Testis (tissue), 3 donors: ENCODE measurements around the gene ARHGAP35. TPM values are rescaled to one million over a fixed set of nuclear protein-coding genes. Genes with fewer than 3 reads are reported as not detected.

Experiments used
- DNase-seq: peaks from one replicate; pipeline ENCODE4 v3.0.0-alpha.2; 2019
- H3K27ac ChIP-seq, 2 donors: fragments of 200-600 bp; sonication (generic); one replicate each; pipeline ENCODE4 v1.5.1; 2019
- H3K27me3 ChIP-seq: fragments of 200-600 bp; sonication (generic); one replicate; pipeline ENCODE4 v1.5.1; 2019
- H3K36me3 ChIP-seq: fragments of 200-600 bp; sonication (generic); one replicate; pipeline ENCODE4 v1.5.1; 2017; ENCODE audit warnings: low read depth; ENCODE audit errors: missing control alignments
- H3K4me1 ChIP-seq: fragments of 200-600 bp; sonication (generic); one replicate; pipeline ENCODE4 v1.5.1; 2019
- H3K4me3 ChIP-seq, 2 donors: fragments of 200-600 bp; sonication (generic); one replicate each; pipeline ENCODE4 v1.5.1; 2017 to 2019
- H3K9me3 ChIP-seq: fragments of 200-600 bp; sonication (generic); one replicate; pipeline ENCODE4 v1.5.1; 2017
- CTCF ChIP-seq, 3 experiments: fragments of 450-650 bp in 2 of 3; fragments of 200-600 bp in 1 of 3; sonication (generic) in 1 of 3; IDR thresholded peaks; one replicate each; pipeline ENCODE4 v1.5.1; 2016 to 2019; ENCODE audit warnings: antibody characterized with exemption in 3 of 3, mild to moderate bottlenecking in 2 of 3, moderate library complexity in 1 of 3
- POLR2A ChIP-seq: fragments of 450-650 bp; IDR thresholded peaks from one replicate; pipeline ENCODE4 v1.6.1; 2017; ENCODE audit warnings: antibody characterized with exemption, mild to moderate bottlenecking, moderate library complexity
- WGBS, 2 donors: methylation state at CpG; one replicate each; pipeline ENCODE4 v1.1.5; 2018; 5-methylcytosine and 5-hydroxymethylcytosine counted together
- intact Hi-C: fragments of 100-400 bp; cut with DNase I; formaldehyde crosslinking; loops from one replicate; pipeline ENCODE4 v1.15.1; 2023; ENCODE audit warnings: low total_unique reads
- polyA plus RNA-seq: library from polyadenylated mRNA; stranded (reverse); fragments of 350-450 nt; fragmentation: Illumina TruSeq; extraction: RNeasy Lipid Tissue Mini Kit (QIAGEN cat#74804); gene quantifications from one replicate; pipeline ENCODE4 v1.2.3, GENCODE V29; 2014; ENCODE audit warnings: low read depth, low replicate concordance; ENCODE audit not compliant: insufficient read depth
- total RNA-seq, 2 donors: library from RNA; depleted of rRNA; stranded (reverse); fragments of >200 nt; gene quantifications; one replicate each; pipeline ENCODE4 v1.2.3, GENCODE V29; 2016

The ARHGAP35 gene
- total and polyA plus RNA-seq, 3 donors from 2014 or later, result 71.9 to 155 (median 112) TPM

- DNase-seq, result no peak
Measured at GRCh38 chr19:46892252-46893179, 31.7 kb downstream of the ARHGAP35 start.

GRCh38 chr19:46896076-46896794 is 35.4 kb downstream of the ARHGAP35 start:
- TF ChIP-seq CTCF (IDR thresholded peaks at IDR 0.05) (no peak), POLR2A (no peak)
- Histone ChIP-seq H3K27ac (no peak overlapping the region), H3K4me1 (peaks cover 9% of the 10 kb centered on the region), H3K36me3 (no peaks in the 10 kb centered on the region), H3K4me3 (no peak overlapping the region), H3K27me3 (no peaks in the 10 kb centered on the region), H3K9me3 (no peaks in the 10 kb centered on the region)
- whole genome bisulfite sequencing, 2 donors, result 81 to 85% methylated on average over 10 of the region's 10 CpGs
- DNase-seq, result no peak
- intact Hi-C loops, result no loop called here

More at GRCh38 chr19:46892252-46893179, 31.7 kb downstream of the ARHGAP35 start:
- 90 to 91% methylated on average over 11 of the region's 11 CpGs for WGBS, 2 donors
- H3K4me1 ChIP-seq, result no peaks in the 10 kb centered on the region
- no peak overlapping the region for H3K4me3 ChIP-seq
- no peaks in the 10 kb centered on the region for H3K9me3 ChIP-seq
- H3K36me3 ChIP-seq, result no peaks in the 10 kb centered on the region
- no peak overlapping the region for H3K27ac ChIP-seq
- TF ChIP-seq CTCF (IDR thresholded peaks at IDR 0.05) (no peak), POLR2A (no peak)
- H3K27me3 ChIP-seq, result no peaks in the 10 kb centered on the region
- intact Hi-C loops, result no loop called here

- Histone ChIP-seq H3K4me1 (peaks cover 20% of the 10 kb centered on the region), H3K9me3 (no peaks in the 10 kb centered on the region), H3K4me3 (no peak overlapping the region), H3K36me3 (no peaks in the 10 kb centered on the region), H3K27ac (no peak overlapping the region), H3K27me3 (no peaks in the 10 kb centered on the region)
- intact Hi-C loops, result no loop called here
- peak; percentile 56 for DNase-seq
- no peak for TF ChIP-seq CTCF (IDR thresholded peaks at IDR 0.05)
- TF ChIP-seq POLR2A, result no peak
- WGBS, 2 donors, result 39 to 41% methylated on average over 5 of the region's 5 CpGs
Measured at GRCh38 chr19:46898731-46899130, 37.9 kb downstream of the ARHGAP35 start.

- TF ChIP-seq CTCF (IDR thresholded peaks at IDR 0.05), result no peak
- TF ChIP-seq POLR2A, result no peak
- intact Hi-C loops, result no loop called here
- H3K27me3 ChIP-seq, result no peaks in the 10 kb centered on the region
- no peak overlapping the region for H3K4me3 ChIP-seq
- WGBS, 2 donors, result 91 to 99% methylated on average over 5 of the region's 5 CpGs
- H3K9me3 ChIP-seq, result no peaks in the 10 kb centered on the region
- H3K4me1 ChIP-seq, result peaks cover 36% of the 10 kb centered on the region
- no peaks in the 10 kb centered on the region for H3K36me3 ChIP-seq
- no peak for DNase-seq
- H3K27ac ChIP-seq, result no peak overlapping the region
Measured at GRCh38 chr19:46900341-46900740, 39.5 kb downstream of the ARHGAP35 start.
